Endodermal cell (in vitro differentiated cells): ENCODE data around the gene IFNL2. TPM values are rescaled to one million over a fixed set of nuclear protein-coding genes. Genes with fewer than 3 reads are reported as not detected.
"Not testable (repeated sequence)": the region's sequence is repeated elsewhere in the genome, so short reads cannot be mapped to it uniquely, and the experiment has no call there.

ENCODE experiments used
- DNase-seq: peaks from one replicate; pipeline ENCODE4 v3.0.0-alpha.2; 2017
- H3K27ac ChIP-seq: 2 replicates; pipeline ENCODE4 v1.5.1; 2013; ENCODE audit warnings: mild to moderate bottlenecking, low read depth, low read length, moderate library complexity
- H3K27me3 ChIP-seq: 2 replicates; pipeline ENCODE4 v1.6.1; 2013; ENCODE audit warnings: mild to moderate bottlenecking, low read length, moderate library complexity; ENCODE audit not compliant: insufficient read depth, control insufficient read depth, poor library complexity, severe bottlenecking
- H3K36me3 ChIP-seq: 2 replicates; pipeline ENCODE4 v1.7.0; 2013; ENCODE audit warnings: mild to moderate bottlenecking, low read length, moderate library complexity; ENCODE audit not compliant: control insufficient read depth, insufficient read depth
- H3K4me1 ChIP-seq: one replicate; pipeline ENCODE4 v1.7.0; 2013; ENCODE audit warnings: low read length; ENCODE audit not compliant: control insufficient read depth, insufficient read depth
- H3K4me3 ChIP-seq: 2 replicates; pipeline ENCODE4 v1.5.1; 2013; ENCODE audit warnings: mild to moderate bottlenecking, low read length, moderate library complexity
- H3K9ac ChIP-seq: 2 replicates; pipeline ENCODE4 v1.6.1; 2013; ENCODE audit warnings: mild to moderate bottlenecking, low read length, moderate library complexity; ENCODE audit not compliant: poor library complexity, severe bottlenecking; ENCODE audit errors: extremely low read depth
- H3K9me3 ChIP-seq: 2 replicates; pipeline ENCODE4 v1.6.1; 2013; ENCODE audit warnings: mild to moderate bottlenecking, low read length, moderate library complexity; ENCODE audit not compliant: control insufficient read depth
- H3K27ac Mint-ChIP-seq: 2 replicates; pipeline ENCODE4 v1.8.0; 2020; ENCODE audit warnings: mixed read lengths
- H3K27me3 Mint-ChIP-seq: 2 replicates; pipeline ENCODE4 v1.8.0; 2021; ENCODE audit warnings: mild to moderate bottlenecking, mixed read lengths; ENCODE audit not compliant: insufficient read depth
- H3K36me3 Mint-ChIP-seq: 2 replicates; pipeline ENCODE4 v1.8.0; 2020; ENCODE audit warnings: low read depth, mixed read lengths
- H3K4me1 Mint-ChIP-seq: 2 replicates; pipeline ENCODE4 v1.8.0; 2020; ENCODE audit warnings: mixed read lengths
- H3K4me3 Mint-ChIP-seq: 2 replicates; pipeline ENCODE4 v1.8.0; 2020; ENCODE audit warnings: mild to moderate bottlenecking, moderate library complexity, mixed read lengths
- H3K9me3 Mint-ChIP-seq: 2 replicates; pipeline ENCODE4 v1.8.0; 2020; ENCODE audit warnings: mild to moderate bottlenecking, mixed read lengths
- CTCF ChIP-seq: fragments of 200-600 bp; sonication (generic); conservative IDR thresholded peaks from 2 replicates; pipeline ENCODE4 v1.5.0; 2021; ENCODE audit warnings: antibody characterized with exemption, mild to moderate bottlenecking
- WGBS, 2 experiments: methylation state at CpG; one replicate each; pipeline versions ENCODE4 v1.1.5 to v1.1.7; 2013; ENCODE audit warnings: missing lambda C conversion rate in 2 of 2, mixed read lengths in 1 of 2; ENCODE audit not compliant: insufficient coverage in 1 of 2, insufficient read length in 1 of 2; 5-methylcytosine and 5-hydroxymethylcytosine counted together
- long read RNA-seq, 4 experiments: library from polyadenylated mRNA in 2 of 4; library from RNA in 1 of 4; library from capped mRNA in 1 of 4; stranded (forward) in 3 of 4; unstranded in 1 of 4; transcript quantifications; one replicate each; pipeline ENCODE4 v2.0.0, GENCODE V29; 2020 to 2021; ENCODE audit warnings: inconsistent platforms in 1 of 4
- polyA plus RNA-seq, 2 experiments: library from polyadenylated mRNA; stranded (reverse); fragments of 50-300 nt; gene quantifications; one replicate each; pipeline ENCODE4 v1.2.3, GENCODE V29; 2013
- total RNA-seq, 2 donors: library from RNA; stranded (reverse); fragmentation: NEBNext Ultra II Directional in 1 of 2; extraction: Animal tissue kit (Norgen Biotek cat#: 25700) in 1 of 2; gene quantifications; 2 replicates in 1 of 2; 3 replicates in 1 of 2; pipeline ENCODE4 v1.2.1, GENCODE V29; 2021

IFNL2 gene
- total RNA-seq = not detected
- not detected for polyA plus RNA-seq (2013, experiment 1 of 2)
- not detected for polyA plus RNA-seq (2013, experiment 2 of 2)
- long read RNA-seq, experiment 1 = 0 reads
- long read RNA-seq, experiment 2 = 0 reads
- long read RNA-seq, experiment 3 = 0 reads
- long read RNA-seq, experiment 4 = 0 reads

GRCh38 chr19:39268085-39268484 is at the start of gene IFNL2:
Gene IFNL2 (plus strand): TSS chr19:39268396. CDS start chr19:39268569, 173 bp downstream.
- not testable (repeated sequence) for H3K36me3 ChIP-seq, H3K9ac ChIP-seq, H3K9me3 Mint-ChIP-seq, H3K4me1 ChIP-seq, H3K4me1 Mint-ChIP-seq, H3K4me3 ChIP-seq, H3K27ac ChIP-seq, DNase-seq, H3K27ac Mint-ChIP-seq, H3K36me3 Mint-ChIP-seq, H3K9me3 ChIP-seq, H3K4me3 Mint-ChIP-seq
- no CpG with 5 or more reads among the region's 1 CpG for WGBS, 2 experiments
- peaks cover 60% of the 10 kb centered on the region for H3K27me3 ChIP-seq
- peaks cover 73% of the 10 kb centered on the region for H3K27me3 Mint-ChIP-seq

GRCh38 chr19:39219108-39219507 is 49.1 kb upstream of the IFNL2 start:
- H3K27me3 ChIP-seq, H3K4me1 Mint-ChIP-seq, H3K9me3 ChIP-seq: not testable (repeated sequence)

GRCh38 chr19:39223703-39224279 is 44.4 kb upstream of the IFNL2 start:
- no peaks in the 10 kb centered on the region for H3K4me1 Mint-ChIP-seq
- H3K4me3 Mint-ChIP-seq = no peak overlapping the region
- no peak for TF ChIP-seq CTCF
- H3K4me3 ChIP-seq = no peak overlapping the region
- no peak overlapping the region for H3K27ac Mint-ChIP-seq
- peaks cover 14% of the 10 kb centered on the region for H3K27me3 ChIP-seq
- no peaks in the 10 kb centered on the region for H3K9me3 ChIP-seq
- peaks cover 53% of the 10 kb centered on the region for H3K27me3 Mint-ChIP-seq
- H3K9me3 Mint-ChIP-seq = no peaks in the 10 kb centered on the region
- no peak overlapping the region for H3K27ac ChIP-seq
- DNase-seq = peak; percentile 87
- no peaks in the 10 kb centered on the region for H3K36me3 ChIP-seq
- no peaks in the 10 kb centered on the region for H3K36me3 Mint-ChIP-seq
- no peak overlapping the region for H3K9ac ChIP-seq
- no peaks in the 10 kb centered on the region for H3K4me1 ChIP-seq
- WGBS, 2 experiments = 9 to 34% methylated on average over 2 to 4 of the region's 4 CpGs

More at GRCh38 chr19:39219108-39219507, 49.1 kb upstream of the IFNL2 start:
- H3K4me3 ChIP-seq, H3K36me3 ChIP-seq, H3K4me1 ChIP-seq, H3K27ac Mint-ChIP-seq, H3K36me3 Mint-ChIP-seq, H3K4me3 Mint-ChIP-seq, H3K27ac ChIP-seq, H3K9ac ChIP-seq, DNase-seq: not testable (repeated sequence)
- WGBS, 2 experiments = 70 to 72% methylated on average over 9 to 10 of the region's 10 CpGs
- H3K27me3 Mint-ChIP-seq = peaks cover 46% of the 10 kb centered on the region
- H3K9me3 Mint-ChIP-seq = peaks cover 12% of the 10 kb centered on the region

- Mint-ChIP-seq H3K4me1 (no peaks in the 10 kb centered on the region), H3K36me3 (no peaks in the 10 kb centered on the region), H3K9me3 (no peaks in the 10 kb centered on the region), H3K27me3 (peaks cover 50% of the 10 kb centered on the region), H3K27ac (no peak overlapping the region), H3K4me3 (no peak overlapping the region)
- Histone ChIP-seq H3K9ac (no peak overlapping the region), H3K9me3 (no peaks in the 10 kb centered on the region), H3K4me3 (no peak overlapping the region), H3K36me3 (no peaks in the 10 kb centered on the region), H3K4me1 (no peaks in the 10 kb centered on the region), H3K27ac (no peak overlapping the region), H3K27me3 (peaks cover 14% of the 10 kb centered on the region)
- peak; percentile 51 for TF ChIP-seq CTCF
- 25 to 48% methylated on average over 2 to 3 of the region's 3 CpGs for WGBS, 2 experiments
- peak; percentile 64 for DNase-seq
Observed at GRCh38 chr19:39224910-39225309, 43.3 kb upstream of the IFNL2 start.
